CD14-positive monocyte (primary cell): Measurements from ENCODE around the gene ARAP2. TPM values are rescaled to one million over a fixed set of nuclear protein-coding genes. Genes with fewer than 3 reads are reported as not detected.

ENCODE experiments used
- DNase-seq, 3 donors: peaks; one replicate each; pipeline ENCODE4 v3.0.0-alpha.2; 2011 to 2022
- H2AFZ ChIP-seq: 2 replicates; pipeline ENCODE4 v1.6.0; 2012; ENCODE audit warnings: mild to moderate bottlenecking, low read depth, low read length, inconsistent platforms; ENCODE audit not compliant: insufficient read depth, poor library complexity, severe bottlenecking
- H3K27ac ChIP-seq, 2 donors: 1 replicate in 1 of 2; 2 replicates in 1 of 2; pipeline ENCODE4 v1.5.1; 2012 to 2013; ENCODE audit warnings: low read length in 2 of 2, control low read depth in 1 of 2, inconsistent platforms in 1 of 2, low read depth in 1 of 2, mild to moderate bottlenecking in 1 of 2
- H3K27me3 ChIP-seq, 2 donors: one replicate each; pipeline versions ENCODE4 v1.6.0 to v1.6.1; 2011 to 2013; ENCODE audit warnings: low read length in 2 of 2; ENCODE audit not compliant: control insufficient read depth in 2 of 2, insufficient read depth in 2 of 2
- H3K36me3 ChIP-seq, 2 donors: replicated peaks in 1 of 2; 1 replicate in 1 of 2; 2 replicates in 1 of 2; pipeline versions ENCODE4 v1.5.1 to v1.6.1; 2012 to 2013; ENCODE audit warnings: low read length in 2 of 2, control low read depth in 1 of 2, inconsistent platforms in 1 of 2, mild to moderate bottlenecking in 1 of 2; ENCODE audit not compliant: insufficient read depth in 2 of 2, control insufficient read depth in 1 of 2
- H3K4me1 ChIP-seq, 2 donors: 1 replicate in 1 of 2; 2 replicates in 1 of 2; pipeline versions ENCODE4 v1.5.1 to v1.6.1; 2012 to 2013; ENCODE audit warnings: low read length in 2 of 2, control low read depth in 1 of 2, inconsistent platforms in 1 of 2, mild to moderate bottlenecking in 1 of 2, moderate library complexity in 1 of 2; ENCODE audit not compliant: insufficient read depth in 2 of 2, control insufficient read depth in 1 of 2
- H3K4me2 ChIP-seq: replicated peaks from 2 replicates; pipeline ENCODE3; 2012; ENCODE audit warnings: low read length, moderate library complexity, mild to moderate bottlenecking; ENCODE audit not compliant: poor library complexity, severe bottlenecking; ENCODE audit errors: extremely low read depth
- H3K4me3 ChIP-seq, 3 experiments: fragments of 200-600 bp in 1 of 3; sonication (generic) in 1 of 3; replicated peaks in 1 of 3; 1 replicate in 2 of 3; 2 replicates in 1 of 3; pipeline ENCODE4 v1.5.1; 2011 to 2013; ENCODE audit warnings: low read length in 3 of 3, mild to moderate bottlenecking in 3 of 3, control low read depth in 2 of 3, low read depth in 2 of 3, inconsistent platforms in 1 of 3, moderate library complexity in 1 of 3
- H3K79me2 ChIP-seq: 2 replicates; pipeline ENCODE4 v1.6.0; 2012; ENCODE audit warnings: mild to moderate bottlenecking, control low read depth, inconsistent platforms, low read length, moderate library complexity; ENCODE audit not compliant: insufficient read depth
- H3K9ac ChIP-seq: 2 replicates; pipeline ENCODE4 v1.6.0; 2017; ENCODE audit warnings: low read length, mild to moderate bottlenecking; ENCODE audit not compliant: insufficient read depth, poor library complexity, severe bottlenecking
- H3K9me3 ChIP-seq, 2 donors: replicated peaks in 1 of 2; 1 replicate in 1 of 2; 2 replicates in 1 of 2; pipeline versions ENCODE4 v1.5.1 to v1.6.1; 2012 to 2013; ENCODE audit warnings: low read length in 2 of 2, control low read depth in 1 of 2; ENCODE audit not compliant: control insufficient read depth in 1 of 2, insufficient read depth in 1 of 2
- H4K20me1 ChIP-seq: 2 replicates; pipeline ENCODE4 v1.6.0; 2012; ENCODE audit warnings: mild to moderate bottlenecking, low read length, control low read depth, moderate library complexity; ENCODE audit not compliant: insufficient read depth
- H3K27ac Mint-ChIP-seq, 7 donors: one replicate each; pipeline ENCODE4 v1.8.0; 2020; ENCODE audit warnings: mild to moderate bottlenecking in 7 of 7, mixed read lengths in 7 of 7, moderate library complexity in 6 of 7, inconsistent platforms in 2 of 7
- H3K27me3 Mint-ChIP-seq, 3 donors: one replicate each; pipeline ENCODE4 v1.8.0; 2021 to 2022; ENCODE audit warnings: low read depth in 3 of 3, mild to moderate bottlenecking in 3 of 3, mixed read lengths in 3 of 3, moderate library complexity in 3 of 3, inconsistent platforms in 1 of 3
- H3K36me3 Mint-ChIP-seq, 2 donors: one replicate each; pipeline ENCODE4 v1.8.0; 2020; ENCODE audit warnings: mixed read lengths in 2 of 2, inconsistent platforms in 1 of 2, mild to moderate bottlenecking in 1 of 2
- H3K4me1 Mint-ChIP-seq: one replicate; pipeline ENCODE4 v1.8.0; 2020; ENCODE audit warnings: mild to moderate bottlenecking, mixed read lengths
- H3K4me3 Mint-ChIP-seq, 2 donors: one replicate each; pipeline ENCODE4 v1.8.0; 2020; ENCODE audit warnings: mild to moderate bottlenecking in 2 of 2, mixed read lengths in 2 of 2, moderate library complexity in 1 of 2
- H3K9me3 Mint-ChIP-seq, 7 donors: one replicate each; pipeline ENCODE4 v1.8.0; 2020 to 2022; ENCODE audit warnings: mixed read lengths in 7 of 7, mild to moderate bottlenecking in 6 of 7, moderate library complexity in 6 of 7, inconsistent platforms in 2 of 7
- WGBS: methylation state at CpG from one replicate; pipeline ENCODE4 v1.1.5; 2013; ENCODE audit warnings: missing lambda C conversion rate; ENCODE audit not compliant: insufficient coverage; 5-methylcytosine and 5-hydroxymethylcytosine counted together
- intact Hi-C, 2 donors: fragments of 100-400 bp; cut with micrococcal nuclease; formaldehyde crosslinking; loops; one replicate each; pipeline versions ENCODE4 v1.15.0 to v1.15.1; 2023
- polyA plus RNA-seq, 3 donors: library from polyadenylated mRNA; depleted of rRNA in 1 of 3; unstranded in 2 of 3; stranded (reverse) in 1 of 3; fragments of 300-500 nt in 2 of 3; fragments of >200 nt in 1 of 3; fragmentation: Illumina TruSeq in 2 of 3; gene quantifications; 1 replicate in 2 of 3; 2 replicates in 1 of 3; pipeline ENCODE4 v1.2.3, GENCODE V29; 2012 to 2021
- TF ChIP-seq, protein P1 (sequence below): fragments of 200-600 bp; IDR thresholded peaks from one replicate; pipeline ENCODE4 v1.8.0; 2022; ENCODE audit warnings: antibody characterized with exemption, mild to moderate bottlenecking

Gene ARAP2
- polyA plus RNA-seq, 3 donors = 4.6 to 17.7 (median 5.6) TPM

DNA sequence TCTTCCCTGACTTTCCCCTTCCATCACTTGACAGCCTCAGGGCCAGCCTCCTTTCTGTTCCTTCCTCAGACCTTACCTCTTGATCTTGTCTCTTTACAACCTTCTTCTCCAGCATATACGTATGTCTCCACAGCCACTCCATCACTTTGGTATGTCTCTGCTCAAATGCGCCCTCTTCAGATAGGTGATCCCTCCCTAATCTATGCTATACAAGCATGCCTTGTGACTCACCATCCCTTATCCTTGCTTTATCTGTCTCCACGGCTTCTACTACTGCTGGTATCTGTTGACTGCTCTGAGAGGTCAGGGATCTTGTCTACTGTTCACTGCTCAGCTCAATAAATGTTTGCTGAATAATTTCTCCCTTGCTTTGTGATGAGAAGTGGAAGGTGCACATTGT is 9.0 kb downstream of the ARAP2 start:
- Mint-ChIP-seq H3K27ac (no peak overlapping the region), H3K36me3 (peaks cover 41 to 52% of the 10 kb centered on the region in 2 donors), H3K4me3 (no peak overlapping the region), H3K9me3 (peaks cover 4 to 18% (median 13%) of the 10 kb centered on the region in 7 donors), H3K27me3 (peaks cover 0 to 2% (median 2%) of the 10 kb centered on the region in 3 donors), H3K4me1 (peaks cover 29% of the 10 kb centered on the region)
- H4K20me1 ChIP-seq = peaks cover 68% of the 10 kb centered on the region
- TF ChIP-seq, protein P1, sequence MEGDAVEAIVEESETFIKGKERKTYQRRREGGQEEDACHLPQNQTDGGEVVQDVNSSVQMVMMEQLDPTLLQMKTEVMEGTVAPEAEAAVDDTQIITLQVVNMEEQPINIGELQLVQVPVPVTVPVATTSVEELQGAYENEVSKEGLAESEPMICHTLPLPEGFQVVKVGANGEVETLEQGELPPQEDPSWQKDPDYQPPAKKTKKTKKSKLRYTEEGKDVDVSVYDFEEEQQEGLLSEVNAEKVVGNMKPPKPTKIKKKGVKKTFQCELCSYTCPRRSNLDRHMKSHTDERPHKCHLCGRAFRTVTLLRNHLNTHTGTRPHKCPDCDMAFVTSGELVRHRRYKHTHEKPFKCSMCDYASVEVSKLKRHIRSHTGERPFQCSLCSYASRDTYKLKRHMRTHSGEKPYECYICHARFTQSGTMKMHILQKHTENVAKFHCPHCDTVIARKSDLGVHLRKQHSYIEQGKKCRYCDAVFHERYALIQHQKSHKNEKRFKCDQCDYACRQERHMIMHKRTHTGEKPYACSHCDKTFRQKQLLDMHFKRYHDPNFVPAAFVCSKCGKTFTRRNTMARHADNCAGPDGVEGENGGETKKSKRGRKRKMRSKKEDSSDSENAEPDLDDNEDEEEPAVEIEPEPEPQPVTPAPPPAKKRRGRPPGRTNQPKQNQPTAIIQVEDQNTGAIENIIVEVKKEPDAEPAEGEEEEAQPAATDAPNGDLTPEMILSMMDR = no peak
- H3K27ac ChIP-seq = no peak overlapping the region
- no peak overlapping the region for H3K4me3 ChIP-seq
- peaks cover 5 to 7% of the 10 kb centered on the region in 2 donors for H3K4me1 ChIP-seq
- H3K36me3 ChIP-seq = peaks cover 6 to 25% of the 10 kb centered on the region in 2 donors
- H2AFZ ChIP-seq = no peak overlapping the region
- intact Hi-C loops = no loop called here
- peaks cover 6 to 8% of the 10 kb centered on the region in 2 donors for H3K9me3 ChIP-seq
- no peak overlapping the region for H3K4me2 ChIP-seq
- H3K79me2 ChIP-seq = peaks cover 93% of the 10 kb centered on the region
- H3K27me3 ChIP-seq = no peaks in the 10 kb centered on the region
- DNase-seq = no peak
- no peak overlapping the region for H3K9ac ChIP-seq
- 93% methylated on average over 3 of the region's 3 CpGs for WGBS

DNA sequence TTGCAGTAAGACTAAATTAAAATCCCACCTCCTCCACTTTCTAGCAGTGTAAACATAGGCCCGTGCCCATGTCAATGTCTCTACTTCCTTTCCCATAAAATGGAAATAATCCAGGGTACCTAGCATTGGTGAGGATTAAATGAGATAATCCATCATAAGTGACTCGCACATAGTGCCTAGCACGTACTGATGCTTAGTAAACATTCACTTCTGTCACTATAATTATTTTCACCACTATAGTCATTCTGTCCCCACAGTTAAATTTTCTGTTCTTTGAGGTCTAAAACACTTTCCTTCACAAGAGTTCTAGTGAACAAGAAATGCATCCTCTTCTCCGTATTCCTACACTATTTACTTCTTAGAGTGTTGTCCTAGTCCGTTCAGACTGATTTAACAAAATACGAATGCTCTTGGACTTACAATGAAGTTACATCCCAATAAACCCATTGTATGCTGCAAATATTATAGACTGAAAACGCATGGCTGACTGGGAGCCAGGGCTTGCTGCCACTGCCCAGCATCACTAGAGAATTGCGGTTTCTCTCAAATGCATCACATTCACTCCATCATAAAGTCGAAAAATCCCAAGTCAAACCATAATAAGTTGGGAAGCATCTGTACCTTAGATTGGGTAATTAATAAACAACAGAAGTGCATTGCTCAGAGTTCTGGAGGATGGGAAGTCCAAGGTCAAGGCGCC is 10.6 kb downstream of the ARAP2 start:
- Histone ChIP-seq H3K4me2 (no peak overlapping the region), H3K4me3 (no peak overlapping the region), H3K9ac (no peak overlapping the region), H3K36me3 (peaks cover 10 to 26% of the 10 kb centered on the region in 2 donors), H3K9me3 (peaks cover 6 to 8% of the 10 kb centered on the region in 2 donors), H3K79me2 (peaks cover 78% of the 10 kb centered on the region), H4K20me1 (peaks cover 79% of the 10 kb centered on the region), H3K27me3 (no peaks in the 10 kb centered on the region), H3K4me1 (peaks cover 5 to 7% of the 10 kb centered on the region in 2 donors), H3K27ac (no peak overlapping the region), H2AFZ (no peak overlapping the region)
- H3K4me3 Mint-ChIP-seq = no peak overlapping the region
- peaks cover 22% of the 10 kb centered on the region for H3K4me1 Mint-ChIP-seq
- peaks cover 4 to 18% (median 13%) of the 10 kb centered on the region in 7 donors for H3K9me3 Mint-ChIP-seq
- TF ChIP-seq, protein P1 = no peak
- WGBS = 94% methylated on average over 5 of the region's 10 CpGs
- peaks cover 0 to 2% (median 2%) of the 10 kb centered on the region in 3 donors for H3K27me3 Mint-ChIP-seq
- peaks cover 35 to 52% of the 10 kb centered on the region in 2 donors for H3K36me3 Mint-ChIP-seq
- H3K27ac Mint-ChIP-seq = no peak overlapping the region
- DNase-seq = no peak
- intact Hi-C loops = no loop called here
